RWPE2 (cell line): ENCODE data around the gene GAS6.

Source experiments
- ATAC-seq: fragments of 200-7000 bp; cut with Tn5 transposase; 3 replicates; pipeline ENCODE4 v1.9.1; 2021; ENCODE audit warnings: low read depth
- DNase-seq: peaks from one replicate; pipeline ENCODE4 v3.0.0-alpha.2; 2020; ENCODE audit warnings: low spot score
- H3K27ac ChIP-seq: fragments of 450-650 bp; 2 replicates; pipeline ENCODE4 v1.5.1; 2017; ENCODE audit warnings: mild to moderate bottlenecking; ENCODE audit not compliant: poor library complexity, severe bottlenecking
- H3K27me3 ChIP-seq: fragments of 250-450 bp; sonication (Bioruptor Pico); 2 replicates; pipeline ENCODE4 v1.5.1; 2021; ENCODE audit warnings: mild to moderate bottlenecking, moderate library complexity; ENCODE audit not compliant: insufficient read depth, poor library complexity, severe bottlenecking
- H3K36me3 ChIP-seq: fragments of 250-450 bp; sonication (Bioruptor Pico); 2 replicates; pipeline ENCODE4 v1.5.1; 2020; ENCODE audit warnings: low read depth, mild to moderate bottlenecking, moderate library complexity
- H3K4me1 ChIP-seq: fragments of 250-450 bp; sonication (Bioruptor Pico); 2 replicates; pipeline ENCODE4 v1.5.1; 2021; ENCODE audit warnings: mild to moderate bottlenecking, moderate library complexity; ENCODE audit not compliant: insufficient read depth, poor library complexity, severe bottlenecking
- H3K4me3 ChIP-seq: fragments of 250-450 bp; sonication (Bioruptor Pico); 2 replicates; pipeline ENCODE4 v1.5.1; 2021; ENCODE audit warnings: mild to moderate bottlenecking, moderate library complexity; ENCODE audit not compliant: severe bottlenecking
- H3K9me3 ChIP-seq: fragments of 250-450 bp; sonication (Bioruptor Pico); 2 replicates; pipeline ENCODE4 v1.5.1; 2021; ENCODE audit warnings: mild to moderate bottlenecking, moderate library complexity; ENCODE audit not compliant: severe bottlenecking
- CTCF ChIP-seq: fragments of 450-650 bp; IDR thresholded peaks from one replicate; pipeline ENCODE4 v1.5.1; 2017; ENCODE audit warnings: mild to moderate bottlenecking, moderate library complexity; ENCODE audit not compliant: poor library complexity, severe bottlenecking

GAS6 gene

GRCh38 chr13:113864273-113864890 is 506 bp upstream of the GAS6 start:
- H3K4me1 ChIP-seq = peaks cover 15% of the 10 kb centered on the region
- H3K4me3 ChIP-seq = peak overlapping the region; percentile 91

GRCh38 chr13:113862931-113863523 is 849 bp downstream of the GAS6 start:
- Histone ChIP-seq H3K4me1 (peaks cover 16% of the 10 kb centered on the region), H3K36me3 (peaks cover 30% of the 10 kb centered on the region), H3K9me3 (no peaks in the 10 kb centered on the region), H3K27ac (peak overlapping the region; percentile 96), H3K4me3 (peak overlapping the region; percentile 91), H3K27me3 (no peaks in the 10 kb centered on the region)
- DNase-seq = peak; percentile 61
- ATAC-seq = peak; percentile 30
- TF ChIP-seq CTCF = no peak

More at GRCh38 chr13:113864273-113864890, 506 bp upstream of the GAS6 start:
- DNase-seq = peak; percentile 50
- no peak for TF ChIP-seq CTCF
- H3K27ac ChIP-seq = peak overlapping the region; percentile 96
- no peaks in the 10 kb centered on the region for H3K27me3 ChIP-seq
- H3K9me3 ChIP-seq = no peaks in the 10 kb centered on the region
- no peak for ATAC-seq
- peaks cover 16% of the 10 kb centered on the region for H3K36me3 ChIP-seq

GRCh38 chr13:113862191-113862930 is 1.5 kb downstream of the GAS6 start:
- ATAC-seq = peak; percentile 65
- peak overlapping the region; percentile 96 for H3K27ac ChIP-seq

GRCh38 chr13:113861433-113862030 is 2.3 kb downstream of the GAS6 start:
- peaks cover 42% of the 10 kb centered on the region for H3K36me3 ChIP-seq
- TF ChIP-seq CTCF = no peak
- H3K27me3 ChIP-seq = no peaks in the 10 kb centered on the region
- peaks cover 31% of the 10 kb centered on the region for H3K4me1 ChIP-seq
- DNase-seq = peak; percentile 81
- no peaks in the 10 kb centered on the region for H3K9me3 ChIP-seq
- no peak overlapping the region for H3K4me3 ChIP-seq
- H3K27ac ChIP-seq = peak overlapping the region; percentile 96
- peak; percentile 54 for ATAC-seq

More at GRCh38 chr13:113862191-113862930, 1.5 kb downstream of the GAS6 start:
- Histone ChIP-seq H3K27me3 (no peaks in the 10 kb centered on the region), H3K4me3 (peak overlapping the region; percentile 91), H3K4me1 (peaks cover 22% of the 10 kb centered on the region), H3K36me3 (peaks cover 34% of the 10 kb centered on the region), H3K9me3 (no peaks in the 10 kb centered on the region)
- no peak for TF ChIP-seq CTCF
- DNase-seq = peak; percentile 59
